ENCODE data around the gene ITGA1. TPM values are rescaled to one million over a fixed set of nuclear protein-coding genes. Genes with fewer than 3 reads are reported as not detected.

Gene ITGA1
- total RNA-seq, 1 experiment from 2014 or later = 1.6 TPM

DNA sequence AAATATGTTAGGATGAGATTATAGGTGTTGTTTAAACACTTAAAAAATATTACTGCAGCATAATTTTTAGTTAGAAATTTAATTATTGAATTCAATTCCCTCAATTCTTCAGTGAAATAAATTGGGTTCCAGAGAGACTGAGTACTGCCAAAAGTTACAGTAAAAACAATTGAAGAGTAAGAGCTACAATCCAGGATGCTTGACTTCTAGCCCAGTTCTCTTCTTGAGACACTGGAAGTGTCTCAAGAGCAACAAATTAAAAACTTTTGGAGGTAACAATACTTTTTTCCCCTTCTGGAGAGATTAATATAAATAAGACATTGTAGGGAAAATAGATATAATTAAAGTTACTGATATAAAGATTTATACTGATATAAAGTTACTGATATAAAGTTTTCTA lies 8.3 kb downstream of the ITGA1 start:
- Histone ChIP-seq H3K27me3 (ENCODE audit: control insufficient read depth, insufficient read depth, low read length) (no peaks in the 10 kb centered on the region; the same call in 1 of the 2 replicates), H3K4me3 (ENCODE audit: low read depth in 2 of 2, low read length in 2 of 2) (no peak overlapping the region), H3K36me3 (ENCODE audit: control insufficient read depth, insufficient read depth, low read length) (peaks cover 5% of the 10 kb centered on the region; the same call in 1 of the 2 replicates), H3K9me3 (ENCODE audit: control insufficient read depth, insufficient read depth, low read depth, low read length) (no peaks in the 10 kb centered on the region), H3K27ac (ENCODE audit: low read length) (no peak overlapping the region), H3K4me1 (ENCODE audit: control insufficient read depth, insufficient read depth, low read length) (peaks cover 7% of the 10 kb centered on the region; the same call in 1 of the 2 replicates)
- intact Hi-C loops (cut with micrococcal nuclease; ENCODE audit: unreplicated experiment) (no loop called here), in situ Hi-C loops (cut with HindIII; ENCODE audit: low pct_unique_long_range_greater_than_20kb, low sequenced_read_pairs) (no loop called here)
- TF ChIP-seq TCF7L2 (IDR thresholded peaks at IDR 0.05; ENCODE audit: low read depth, low read length) = no peak
- TF ChIP-seq, protein P1, sequence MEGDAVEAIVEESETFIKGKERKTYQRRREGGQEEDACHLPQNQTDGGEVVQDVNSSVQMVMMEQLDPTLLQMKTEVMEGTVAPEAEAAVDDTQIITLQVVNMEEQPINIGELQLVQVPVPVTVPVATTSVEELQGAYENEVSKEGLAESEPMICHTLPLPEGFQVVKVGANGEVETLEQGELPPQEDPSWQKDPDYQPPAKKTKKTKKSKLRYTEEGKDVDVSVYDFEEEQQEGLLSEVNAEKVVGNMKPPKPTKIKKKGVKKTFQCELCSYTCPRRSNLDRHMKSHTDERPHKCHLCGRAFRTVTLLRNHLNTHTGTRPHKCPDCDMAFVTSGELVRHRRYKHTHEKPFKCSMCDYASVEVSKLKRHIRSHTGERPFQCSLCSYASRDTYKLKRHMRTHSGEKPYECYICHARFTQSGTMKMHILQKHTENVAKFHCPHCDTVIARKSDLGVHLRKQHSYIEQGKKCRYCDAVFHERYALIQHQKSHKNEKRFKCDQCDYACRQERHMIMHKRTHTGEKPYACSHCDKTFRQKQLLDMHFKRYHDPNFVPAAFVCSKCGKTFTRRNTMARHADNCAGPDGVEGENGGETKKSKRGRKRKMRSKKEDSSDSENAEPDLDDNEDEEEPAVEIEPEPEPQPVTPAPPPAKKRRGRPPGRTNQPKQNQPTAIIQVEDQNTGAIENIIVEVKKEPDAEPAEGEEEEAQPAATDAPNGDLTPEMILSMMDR (IDR thresholded peaks at IDR 0.05) = no peak
- no peak for TF ChIP-seq REST (IDR thresholded peaks at IDR 0.05; ENCODE audit: insufficient read depth in 1 of 2, low read depth in 2 of 2, low read length in 1 of 2)
- no peak for TF ChIP-seq SIN3A (IDR thresholded peaks at IDR 0.05; ENCODE audit: borderline replicate concordance, insufficient read depth, low read depth, low read length)
- TF ChIP-seq POLR2AphosphoS5 (IDR thresholded peaks at IDR 0.05; ENCODE audit: low read depth, low read length) = no peak
- BruUV-seq (replicated peaks) = no TSS peak
- DNase-seq (ENCODE audit: low read depth, low spot score) (no peak), ATAC-seq (no peak)
- POLR2A ChIA-PET = no interaction called here
- CTCF ChIA-PET = no interaction called here

DNA sequence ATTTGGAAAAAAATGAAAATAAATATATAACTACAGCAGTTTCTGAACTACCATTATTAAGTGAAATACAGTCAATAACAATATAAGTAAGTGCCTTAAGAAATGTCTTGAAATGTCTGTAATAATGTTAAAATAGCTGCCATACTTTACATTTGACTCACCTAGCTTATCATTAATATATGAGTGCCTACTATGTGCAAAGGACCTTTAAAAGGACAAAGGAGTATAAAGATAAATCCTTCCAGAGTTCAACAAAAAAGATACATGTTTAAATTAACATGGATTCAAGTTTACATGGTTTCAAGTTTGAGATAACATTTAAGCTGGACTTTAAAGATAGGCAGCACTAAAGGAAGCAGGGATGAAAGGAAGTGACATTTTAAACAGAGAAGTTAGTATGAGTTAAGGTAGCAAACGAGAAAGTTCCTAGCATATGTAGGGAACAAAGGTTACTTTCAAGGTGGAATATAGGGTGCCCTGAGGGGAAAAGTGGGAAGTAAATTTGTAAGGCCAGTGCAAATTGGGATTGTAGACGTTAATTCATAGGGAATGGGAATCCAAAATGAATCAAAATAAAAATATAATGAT lies 8.9 kb downstream of the ITGA1 start:
- Histone ChIP-seq H3K4me1 (ENCODE audit: control insufficient read depth, insufficient read depth, low read length) (peaks cover 7% of the 10 kb centered on the region; the same call in 1 of the 2 replicates), H3K36me3 (ENCODE audit: control insufficient read depth, insufficient read depth, low read length) (peaks cover 6% of the 10 kb centered on the region; the same call in 1 of the 2 replicates), H3K9me3 (ENCODE audit: control insufficient read depth, insufficient read depth, low read depth, low read length) (no peaks in the 10 kb centered on the region), H3K27me3 (ENCODE audit: control insufficient read depth, insufficient read depth, low read length) (no peaks in the 10 kb centered on the region; the same call in 1 of the 2 replicates), H3K27ac (ENCODE audit: low read length) (no peak overlapping the region), H3K4me3 (ENCODE audit: low read depth in 2 of 2, low read length in 2 of 2) (no peak overlapping the region)
- no TSS peak for BruUV-seq (replicated peaks)
- TF ChIP-seq POLR2AphosphoS5 (IDR thresholded peaks at IDR 0.05; ENCODE audit: low read depth, low read length) (no peak), TCF7L2 (IDR thresholded peaks at IDR 0.05; ENCODE audit: low read depth, low read length) (no peak), REST (IDR thresholded peaks at IDR 0.05; ENCODE audit: insufficient read depth in 1 of 2, low read depth in 2 of 2, low read length in 1 of 2) (no peak), SIN3A (IDR thresholded peaks at IDR 0.05; ENCODE audit: borderline replicate concordance, insufficient read depth, low read depth, low read length) (no peak)
- TF ChIP-seq, protein P1 (IDR thresholded peaks at IDR 0.05) = no peak
- no peak for DNase-seq (ENCODE audit: low read depth, low spot score)
- intact Hi-C loops (cut with micrococcal nuclease; ENCODE audit: unreplicated experiment) (no loop called here), in situ Hi-C loops (cut with HindIII; ENCODE audit: low pct_unique_long_range_greater_than_20kb, low sequenced_read_pairs) (no loop called here)
- POLR2A ChIA-PET = no interaction called here
- ATAC-seq = no peak
- CTCF ChIA-PET = no interaction called here

Measured in Panc1 (cell line).